Lower lobe of right lung (tissue), 2 donors: Measurements from ENCODE around the gene STRIP1. TPM values are rescaled to one million over a fixed set of nuclear protein-coding genes. Genes with fewer than 3 reads are reported as not detected.

Source experiments
- ATAC-seq, 2 donors: fragments of 200-7000 bp; cut with Tn5 transposase; one replicate each; pipeline ENCODE4 v1.9.1; 2020 to 2022; ENCODE audit warnings: mild to moderate bottlenecking in 2 of 2, moderate library complexity in 2 of 2
- DNase-seq: peaks from one replicate; pipeline ENCODE4 v3.0.0-alpha.2; 2020
- H3K27ac ChIP-seq: fragments of 200-600 bp; one replicate; pipeline ENCODE4 v1.8.0; 2022
- H3K27me3 ChIP-seq: fragments of 200-600 bp; one replicate; pipeline ENCODE4 v1.8.0; 2022; ENCODE audit warnings: low read depth
- H3K36me3 ChIP-seq: fragments of 200-600 bp; one replicate; pipeline ENCODE4 v1.8.0; 2022; ENCODE audit warnings: mild to moderate bottlenecking
- H3K4me1 ChIP-seq: fragments of 200-600 bp; one replicate; pipeline ENCODE4 v1.8.0; 2022
- H3K4me3 ChIP-seq: fragments of 200-600 bp; one replicate; pipeline ENCODE4 v1.8.0; 2022; ENCODE audit warnings: mild to moderate bottlenecking
- H3K9me3 ChIP-seq: fragments of 200-600 bp; one replicate; pipeline ENCODE4 v1.8.0; 2022
- intact Hi-C: fragments of 100-400 bp; cut with DNase I; formaldehyde crosslinking; loops from one replicate; pipeline ENCODE4 v1.11.0; 2022
- total RNA-seq: library from RNA; stranded (reverse); fragmentation: NEBNext Ultra II Directional; extraction: Animal tissue kit (Norgen Biotek cat#: 25700); gene quantifications from one replicate; pipeline ENCODE4 v1.2.1, GENCODE V29; 2021
- TF ChIP-seq, protein P1 (sequence below): fragments of 200-600 bp; IDR thresholded peaks from one replicate; pipeline ENCODE4 v1.8.0; 2022; ENCODE audit warnings: antibody characterized with exemption, mild to moderate bottlenecking
- donor health status: DM: no; HTN: yes; CAD: no; lungs with severe emphysema.

The STRIP1 gene
- total RNA-seq, 1 donor from 2014 or later: 36.5 TPM

DNA sequence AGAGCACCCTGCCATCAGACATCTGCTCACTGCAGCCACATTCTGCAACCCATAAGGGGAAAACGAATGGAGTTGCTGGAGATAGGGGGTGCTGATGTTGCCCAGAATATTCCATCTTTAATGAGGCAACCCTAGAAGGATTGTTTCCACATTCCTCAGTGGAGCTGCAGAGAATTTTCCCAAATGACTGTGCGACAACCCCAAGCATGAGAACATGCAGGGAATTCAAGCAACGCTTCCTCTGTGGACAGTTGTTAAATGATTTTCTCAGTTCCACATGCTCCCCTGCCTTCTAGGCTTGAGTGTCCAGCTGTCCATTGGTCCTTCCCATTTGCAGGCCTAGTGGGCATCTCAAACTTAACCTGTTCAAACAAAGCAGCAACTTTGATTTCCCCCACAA lies 57.4 kb downstream of the STRIP1 start:
- H3K4me1 ChIP-seq: no peaks in the 10 kb centered on the region
- ATAC-seq (no peak), DNase-seq (no peak)
- H3K9me3 ChIP-seq: no peaks in the 10 kb centered on the region
- peaks cover 19% of the 10 kb centered on the region for H3K27me3 ChIP-seq
- TF ChIP-seq, protein P1, sequence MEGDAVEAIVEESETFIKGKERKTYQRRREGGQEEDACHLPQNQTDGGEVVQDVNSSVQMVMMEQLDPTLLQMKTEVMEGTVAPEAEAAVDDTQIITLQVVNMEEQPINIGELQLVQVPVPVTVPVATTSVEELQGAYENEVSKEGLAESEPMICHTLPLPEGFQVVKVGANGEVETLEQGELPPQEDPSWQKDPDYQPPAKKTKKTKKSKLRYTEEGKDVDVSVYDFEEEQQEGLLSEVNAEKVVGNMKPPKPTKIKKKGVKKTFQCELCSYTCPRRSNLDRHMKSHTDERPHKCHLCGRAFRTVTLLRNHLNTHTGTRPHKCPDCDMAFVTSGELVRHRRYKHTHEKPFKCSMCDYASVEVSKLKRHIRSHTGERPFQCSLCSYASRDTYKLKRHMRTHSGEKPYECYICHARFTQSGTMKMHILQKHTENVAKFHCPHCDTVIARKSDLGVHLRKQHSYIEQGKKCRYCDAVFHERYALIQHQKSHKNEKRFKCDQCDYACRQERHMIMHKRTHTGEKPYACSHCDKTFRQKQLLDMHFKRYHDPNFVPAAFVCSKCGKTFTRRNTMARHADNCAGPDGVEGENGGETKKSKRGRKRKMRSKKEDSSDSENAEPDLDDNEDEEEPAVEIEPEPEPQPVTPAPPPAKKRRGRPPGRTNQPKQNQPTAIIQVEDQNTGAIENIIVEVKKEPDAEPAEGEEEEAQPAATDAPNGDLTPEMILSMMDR: no peak
- intact Hi-C loops: no loop called here
- H3K36me3 ChIP-seq: no peaks in the 10 kb centered on the region
- no peak overlapping the region for H3K27ac ChIP-seq
- H3K4me3 ChIP-seq: no peak overlapping the region

DNA sequence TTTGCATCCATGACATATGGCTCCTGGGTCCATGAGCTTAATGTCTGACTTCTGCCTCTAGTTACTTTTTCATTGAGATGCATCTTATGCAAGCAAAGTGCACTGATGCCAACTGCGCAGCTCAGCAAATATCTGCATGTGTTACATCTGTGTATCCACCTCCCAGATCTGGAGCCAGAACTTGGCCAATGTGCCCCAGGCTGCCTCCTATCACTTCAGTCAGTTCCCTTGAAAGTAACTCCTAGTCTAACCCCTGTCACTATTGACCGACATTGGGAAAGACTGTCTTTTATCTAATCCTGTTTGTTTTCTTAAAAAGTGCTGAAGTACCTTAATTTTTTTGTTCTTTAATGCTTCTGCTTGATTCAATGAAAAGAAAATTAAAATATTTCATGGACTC lies 58.6 kb downstream of the STRIP1 start:
- TF ChIP-seq, protein P1: no peak
- DNase-seq: no peak

DNA sequence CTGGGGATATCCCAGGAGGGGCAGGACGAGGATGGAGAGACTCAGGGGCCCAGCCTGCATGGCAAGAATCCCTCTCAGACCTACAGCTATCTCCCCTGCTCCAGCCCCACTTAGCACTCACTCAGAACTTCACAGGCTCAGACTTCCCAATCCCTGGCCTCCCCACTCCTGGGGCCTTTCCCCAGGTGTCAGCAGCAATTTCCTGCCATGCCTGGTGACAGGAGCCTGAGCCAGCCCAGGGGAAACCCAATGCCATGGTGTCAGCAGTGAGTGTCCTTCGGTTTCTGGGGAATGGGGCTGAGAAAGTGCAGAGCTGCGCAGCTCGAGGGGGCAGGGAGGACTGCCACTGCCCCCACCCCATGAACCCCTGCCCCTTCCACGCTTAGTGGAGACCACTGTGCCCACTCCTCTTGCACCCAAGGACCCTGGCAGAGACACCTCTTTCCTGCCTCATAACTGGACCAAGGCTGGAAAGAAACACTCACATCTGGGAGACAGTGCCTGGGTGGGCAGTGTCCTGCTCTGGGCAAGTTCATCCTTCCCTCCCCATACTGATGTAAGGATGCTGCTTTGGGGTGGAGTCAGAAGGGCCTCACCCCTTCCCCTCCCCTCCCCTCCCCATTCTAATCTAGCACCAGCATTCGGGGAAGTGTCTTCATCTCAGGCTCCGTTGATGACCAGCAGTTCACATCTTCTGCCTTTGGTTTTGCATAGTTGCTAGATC lies 60.7 kb downstream of the STRIP1 start:
- intact Hi-C loops: no loop called here
- Histone ChIP-seq H3K4me1 (no peaks in the 10 kb centered on the region), H3K27me3 (peaks cover 26% of the 10 kb centered on the region), H3K36me3 (no peaks in the 10 kb centered on the region), H3K4me3 (no peak overlapping the region), H3K9me3 (no peaks in the 10 kb centered on the region), H3K27ac (no peak overlapping the region)
- DNase-seq: no peak
- TF ChIP-seq, protein P1: no peak
- ATAC-seq: no peak

More for the DNA sequence above, 58.6 kb downstream of the STRIP1 start:
- ATAC-seq: no peak
- Histone ChIP-seq H3K9me3 (no peaks in the 10 kb centered on the region), H3K4me3 (no peak overlapping the region), H3K36me3 (no peaks in the 10 kb centered on the region), H3K27me3 (peaks cover 26% of the 10 kb centered on the region), H3K4me1 (no peaks in the 10 kb centered on the region), H3K27ac (no peak overlapping the region)
- intact Hi-C loops: no loop called here

DNA sequence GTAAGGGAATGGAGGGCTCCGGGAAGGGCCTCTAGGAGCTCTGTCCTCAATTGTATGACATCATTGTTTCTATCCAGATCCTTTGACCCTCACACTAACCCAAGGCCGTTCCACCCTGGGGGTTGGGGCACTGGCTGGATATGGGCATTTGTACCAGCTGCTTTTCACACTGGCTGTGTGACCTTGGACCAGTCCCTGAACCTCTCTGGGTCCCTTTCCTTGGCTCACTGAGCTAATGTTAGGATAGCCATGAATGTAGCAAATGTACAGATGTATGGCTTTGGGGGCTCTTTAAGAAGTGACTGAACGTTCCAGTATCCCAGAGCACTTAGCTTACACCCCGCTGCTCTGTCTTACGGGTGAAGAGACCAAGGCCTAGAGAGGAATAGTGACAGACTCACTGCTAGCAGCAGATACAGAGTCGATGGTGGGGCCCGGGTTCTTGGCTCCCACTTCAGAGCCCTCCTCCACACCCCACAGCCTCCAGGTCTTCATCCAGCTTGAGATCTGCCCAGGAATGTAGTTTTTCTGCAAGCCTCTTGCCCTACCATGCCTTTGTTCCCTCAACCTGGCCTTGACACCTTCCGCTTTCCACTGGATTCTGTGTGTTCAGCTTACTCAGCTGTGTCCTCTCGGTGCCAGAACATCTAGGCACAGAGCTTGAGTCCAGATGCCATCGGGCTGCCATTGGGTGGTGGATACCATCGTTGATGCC lies 63.2 kb downstream of the STRIP1 start:
- Histone ChIP-seq H3K9me3 (no peaks in the 10 kb centered on the region), H3K4me3 (no peak overlapping the region), H3K4me1 (no peaks in the 10 kb centered on the region), H3K27me3 (peaks cover 26% of the 10 kb centered on the region), H3K36me3 (no peaks in the 10 kb centered on the region), H3K27ac (no peak overlapping the region)
- no peak for ATAC-seq
- intact Hi-C loops: no loop called here
- DNase-seq: no peak
- TF ChIP-seq, protein P1: no peak

DNA sequence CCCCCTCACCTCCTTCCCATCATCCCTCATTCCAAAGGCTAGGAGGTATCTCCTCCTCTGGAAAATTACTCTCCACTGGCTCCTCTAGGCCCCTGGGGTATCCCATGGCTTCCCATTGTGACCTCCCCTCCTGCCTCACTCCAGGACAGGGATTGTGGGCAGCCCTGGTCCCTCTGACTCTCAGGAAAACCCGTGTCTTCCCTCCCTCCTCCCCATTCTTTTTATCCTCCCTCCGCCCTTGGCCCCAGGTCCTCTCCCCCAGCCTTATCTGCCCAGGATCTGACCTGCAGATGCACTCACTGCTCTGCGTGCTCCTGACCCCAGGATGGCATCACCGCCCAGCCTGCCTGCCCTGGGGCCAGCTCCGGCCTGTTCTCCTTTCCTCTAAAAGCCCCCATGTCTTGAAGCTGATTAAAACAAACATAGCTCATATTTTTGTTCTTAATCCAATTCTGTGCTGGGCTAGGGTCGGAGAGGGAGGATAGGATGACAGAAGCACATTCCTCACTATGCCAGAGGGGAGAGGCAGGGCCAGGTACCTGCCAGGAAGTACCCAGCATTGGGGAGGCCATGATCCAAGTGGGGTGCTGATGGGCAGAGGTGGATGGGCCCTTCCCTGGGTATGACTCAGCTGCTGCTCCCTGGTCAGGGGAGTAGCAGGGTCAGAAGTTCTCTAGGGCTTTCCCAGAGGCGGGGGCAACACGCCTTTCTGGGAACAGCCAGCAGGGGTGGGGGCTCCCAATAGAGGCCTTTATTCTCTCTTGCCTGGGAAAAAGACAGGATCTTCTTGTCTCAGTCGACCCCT lies 64.0 kb downstream of the STRIP1 start:
- no peaks in the 10 kb centered on the region for H3K9me3 ChIP-seq
- H3K4me3 ChIP-seq: no peak overlapping the region
- intact Hi-C loops: no loop called here
- no peaks in the 10 kb centered on the region for H3K4me1 ChIP-seq
- TF ChIP-seq, protein P1: no peak
- H3K27ac ChIP-seq: no peak overlapping the region
- no peak for ATAC-seq
- H3K36me3 ChIP-seq: no peaks in the 10 kb centered on the region
- peaks cover 26% of the 10 kb centered on the region for H3K27me3 ChIP-seq
- no peak for DNase-seq
